Dedifferentiated amniotic fluid mesenchymal stem cell (primary cell): Measurements from ENCODE around the gene MNAT1.
"Not testable (repeated sequence)": the region's sequence is repeated elsewhere in the genome, so short reads cannot be mapped to it uniquely, and the experiment has no call there.

Source experiments
- DNase-seq: peaks from one replicate; pipeline ENCODE4 v3.0.0-alpha.2; 2016; ENCODE audit errors: extremely low spot score

MNAT1 gene

GRCh38 chr14:60738843-60739508 is 4.4 kb downstream of the MNAT1 start:
- DNase-seq, result no peak

- no peak for DNase-seq
Observed at GRCh38 chr14:60744566-60744965, 10.0 kb downstream of the MNAT1 start.

DNA sequence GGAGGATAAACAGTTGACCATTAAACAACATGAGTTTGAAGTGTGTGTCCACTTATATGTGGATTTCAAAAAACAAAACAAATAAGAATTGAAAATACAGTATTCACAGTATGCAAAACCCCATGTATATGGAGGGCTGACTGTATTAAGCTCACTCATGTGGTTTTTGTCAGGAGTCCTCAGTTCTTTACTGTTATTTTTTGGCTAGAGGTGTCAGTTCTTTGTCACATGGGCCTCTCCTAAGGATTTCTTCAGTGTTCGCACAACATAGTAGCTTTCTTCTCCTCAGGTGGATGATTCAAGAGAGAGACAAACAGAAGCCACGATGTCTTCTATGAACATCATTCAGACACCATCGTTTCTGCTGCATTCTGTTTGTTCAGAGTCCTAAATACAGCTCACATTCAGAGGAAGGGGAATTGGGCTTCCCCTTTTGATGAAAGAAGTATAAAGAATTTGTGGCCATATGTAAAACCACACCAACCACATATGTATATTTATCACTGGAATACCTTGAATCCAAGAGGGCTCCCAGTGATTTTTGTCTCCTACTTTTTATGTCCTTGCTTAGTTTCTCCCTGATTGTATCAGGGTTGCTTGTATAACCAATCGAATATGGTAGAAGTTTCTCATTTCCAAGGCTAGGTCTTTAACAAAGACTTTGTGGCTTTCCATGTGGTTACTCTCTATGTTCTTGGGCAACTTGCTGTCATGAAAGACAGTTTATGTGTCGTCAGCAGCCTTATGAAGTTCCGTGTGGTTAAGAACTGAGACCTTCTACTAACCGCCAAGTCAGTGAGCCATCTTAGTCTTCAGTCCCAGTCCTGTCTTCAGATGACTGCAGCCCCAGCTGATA is 18.9 kb downstream of the MNAT1 start:
- no peak for DNase-seq

- peak; percentile 40 for DNase-seq
Observed at GRCh38 chr14:60756847-60757246, 22.3 kb downstream of the MNAT1 start.

DNA sequence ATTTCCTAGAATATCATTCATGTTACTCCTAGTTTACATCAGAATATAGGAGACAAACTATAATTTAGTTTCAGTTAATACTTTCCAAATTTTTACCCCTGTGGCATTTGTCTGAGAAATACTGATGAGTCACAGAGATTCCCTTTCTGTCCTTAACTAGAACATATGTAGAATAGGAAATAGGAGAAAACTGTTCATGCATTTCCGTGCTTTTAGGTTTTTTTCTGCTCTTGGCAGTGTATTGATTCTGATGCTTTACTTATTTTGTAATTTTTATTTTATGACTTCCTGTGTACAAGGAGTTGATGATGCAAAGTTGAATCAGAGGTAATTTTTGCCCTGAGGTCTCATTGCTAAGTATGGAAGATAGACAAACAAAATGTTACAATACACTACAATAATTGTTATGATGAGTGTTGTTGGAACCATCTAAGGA is 23.0 kb downstream of the MNAT1 start:
- peak; percentile 82 for DNase-seq

DNA sequence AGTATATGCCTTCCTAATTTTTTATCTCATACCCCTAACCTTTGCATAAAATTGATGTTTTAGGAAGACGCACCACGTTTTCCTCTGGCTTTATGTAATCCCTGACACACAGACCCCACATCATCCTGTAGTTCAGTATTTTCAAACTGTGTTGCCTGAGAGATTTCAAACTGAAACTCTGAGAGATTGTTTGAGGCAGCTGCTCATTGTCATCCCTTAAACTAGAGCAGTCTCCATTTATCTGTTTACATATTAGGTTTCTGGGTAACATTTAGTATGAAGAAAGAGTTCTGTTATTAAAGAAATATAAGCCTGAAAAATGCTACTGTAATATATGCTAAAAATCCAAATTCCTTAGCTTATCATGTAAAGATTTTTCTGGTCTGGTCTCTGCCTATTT is 24.3 kb downstream of the MNAT1 start:
- DNase-seq, result no peak

GRCh38 chr14:60760209-60760608 is 25.6 kb downstream of the MNAT1 start:
- DNase-seq, result no peak

- no peak for DNase-seq
Observed at GRCh38 chr14:60760644-60761364, 26.2 kb downstream of the MNAT1 start.

GRCh38 chr14:60768602-60769001 is 34.0 kb downstream of the MNAT1 start:
- no peak for DNase-seq

- DNase-seq, result no peak
Observed at GRCh38 chr14:60771117-60771516, 36.6 kb downstream of the MNAT1 start.

DNA sequence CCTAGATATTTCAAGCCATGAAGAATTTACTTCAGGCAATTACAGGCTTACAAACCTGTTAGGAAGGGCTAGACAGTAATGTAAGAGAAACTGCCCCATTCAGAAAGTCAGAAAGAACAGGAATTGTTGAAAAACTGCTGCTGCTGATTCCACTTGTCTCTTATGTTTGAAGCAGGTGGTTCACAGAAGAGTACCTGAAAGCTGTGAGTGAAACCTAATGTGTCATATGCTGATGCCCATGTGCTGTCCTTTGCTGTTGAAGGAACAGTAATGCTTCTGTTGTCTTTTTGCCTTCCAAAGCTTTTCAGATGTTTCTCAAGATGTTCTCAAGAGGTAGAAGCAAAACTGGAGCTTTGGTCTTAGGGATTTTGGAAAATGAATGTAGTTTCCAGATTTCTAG is 39.0 kb downstream of the MNAT1 start:
- no peak for DNase-seq

DNA sequence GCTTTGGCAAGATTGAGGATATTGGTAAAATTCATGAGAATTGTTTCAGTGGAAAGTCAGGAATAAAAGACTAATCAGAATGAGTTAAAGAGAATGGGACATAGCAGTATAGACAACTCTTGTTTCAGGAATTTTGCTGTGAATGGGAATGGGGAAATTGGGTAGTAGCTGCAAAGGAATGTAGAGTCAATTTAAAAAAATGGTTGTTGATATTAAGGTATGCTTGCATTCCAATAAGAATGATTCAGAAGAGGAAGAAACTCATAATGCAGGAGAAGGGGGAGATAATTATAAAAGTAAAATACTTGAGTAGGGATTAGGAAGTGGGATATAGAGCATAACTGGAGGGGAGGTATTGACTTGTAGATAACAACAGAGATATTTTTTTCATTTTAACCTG is 40.7 kb downstream of the MNAT1 start:
- DNase-seq, result peak; percentile 30

- DNase-seq, result peak; percentile 90
Observed at GRCh38 chr14:60777856-60778578, 43.5 kb downstream of the MNAT1 start.

GRCh38 chr14:60779745-60780514 is 45.4 kb downstream of the MNAT1 start:
- not testable (repeated sequence) for DNase-seq

GRCh38 chr14:60780558-60780957 is 46.0 kb downstream of the MNAT1 start:
- not testable (repeated sequence) for DNase-seq

DNA sequence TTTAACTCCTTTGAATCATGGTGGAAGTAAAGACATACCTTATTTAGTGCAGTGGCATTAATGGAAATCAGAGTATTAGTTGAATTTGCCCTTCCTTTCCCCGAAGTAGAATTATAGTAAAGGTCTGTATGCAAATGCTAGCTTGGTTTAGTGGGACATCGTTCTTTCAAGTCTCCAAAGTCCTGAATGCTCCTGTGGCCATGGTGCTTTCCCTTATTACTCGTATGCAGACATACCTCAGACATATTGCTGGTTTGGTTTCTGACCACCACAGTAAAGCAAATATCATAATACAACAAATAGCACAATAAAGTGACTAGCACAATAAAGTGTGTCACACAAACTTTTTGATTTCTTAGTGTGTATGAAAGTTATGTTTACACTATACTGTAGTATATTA is 52.3 kb downstream of the MNAT1 start:
- no peak for DNase-seq

GRCh38 chr14:60789656-60790055 is 55.1 kb downstream of the MNAT1 start:
- no peak for DNase-seq

GRCh38 chr14:60790850-60791249 is 56.3 kb downstream of the MNAT1 start:
- no peak for DNase-seq

DNA sequence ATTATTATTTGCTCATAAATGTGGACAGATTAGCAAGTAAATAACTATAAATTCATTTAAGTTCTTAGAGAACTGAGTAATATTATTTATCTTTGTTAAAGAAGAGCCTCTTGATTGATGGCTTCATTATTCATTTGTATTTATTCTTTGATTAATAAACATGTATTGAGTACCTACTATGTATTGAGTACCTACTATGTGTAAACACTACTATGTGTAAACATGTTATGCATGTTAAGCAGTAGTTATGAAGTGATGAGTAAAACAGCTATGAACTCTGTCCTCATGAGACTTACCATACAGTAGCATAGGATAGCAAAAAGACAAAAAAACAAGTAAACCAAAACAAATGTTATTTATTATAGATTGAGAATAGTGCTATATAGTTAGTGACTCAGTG is 61.9 kb downstream of the MNAT1 start:
- DNase-seq, result no peak

- DNase-seq, result no peak
Observed at GRCh38 chr14:60800409-60800808, 65.8 kb downstream of the MNAT1 start.

DNA sequence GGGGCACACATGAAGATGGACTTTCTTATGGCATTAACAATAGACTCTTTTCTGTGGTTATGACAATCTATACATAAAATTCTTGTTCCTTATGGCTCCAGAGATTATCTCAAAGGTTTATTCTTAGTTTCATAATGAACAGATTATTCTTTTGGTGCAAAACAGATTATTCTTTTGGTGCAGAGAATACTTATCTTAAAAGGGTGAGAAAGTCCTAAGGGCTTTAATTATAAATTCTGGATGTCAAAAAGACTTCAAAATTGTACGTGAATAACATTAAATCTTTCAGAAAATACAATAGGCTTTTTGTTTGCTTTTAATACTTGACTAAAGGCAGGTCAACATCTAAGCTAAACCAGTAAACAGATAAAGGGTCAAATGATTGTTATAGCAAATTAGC is 69.3 kb downstream of the MNAT1 start:
- DNase-seq, result no peak
